H1 (cell line): Measurements from ENCODE around the gene PIP5K1B. TPM values are rescaled to one million over a fixed set of nuclear protein-coding genes. Genes with fewer than 3 reads are reported as not detected.

Source experiments
- polyA plus RNA-seq, 7 experiments: library from polyadenylated mRNA; depleted of rRNA in 3 of 7; stranded (reverse) in 5 of 7; unstranded in 2 of 7; fragments of >200 nt in 5 of 7; fragments of 200-250 nt in 2 of 7; gene quantifications; 1 replicate in 5 of 7; 2 replicates in 1 of 7; 4 replicates in 1 of 7; pipeline versions ENCODE4 v1.2.1 to v1.2.3, GENCODE V29; 2011 to 2013; ENCODE audit warnings: missing spikeins in 2 of 7, mixed read lengths in 2 of 7
- total RNA-seq: library from RNA; stranded (reverse); fragmentation: NEBNext Ultra II Directional; extraction: Animal tissue kit (Norgen Biotek cat#: 25700); gene quantifications from 2 replicates; pipeline ENCODE4 v1.2.1, GENCODE V29; 2021
- TF ChIP-seq, protein P1 (sequence below): IDR thresholded peaks from 2 replicates; pipeline ENCODE4 v1.6.1; 2012; ENCODE audit warnings: inconsistent platforms

PIP5K1B gene
- total and polyA plus RNA-seq, 2 of the 8 experiments (the other 6 are each of a cell fraction or from before 2014, with no cell fraction given): 4.7 to 7.7 TPM

DNA sequence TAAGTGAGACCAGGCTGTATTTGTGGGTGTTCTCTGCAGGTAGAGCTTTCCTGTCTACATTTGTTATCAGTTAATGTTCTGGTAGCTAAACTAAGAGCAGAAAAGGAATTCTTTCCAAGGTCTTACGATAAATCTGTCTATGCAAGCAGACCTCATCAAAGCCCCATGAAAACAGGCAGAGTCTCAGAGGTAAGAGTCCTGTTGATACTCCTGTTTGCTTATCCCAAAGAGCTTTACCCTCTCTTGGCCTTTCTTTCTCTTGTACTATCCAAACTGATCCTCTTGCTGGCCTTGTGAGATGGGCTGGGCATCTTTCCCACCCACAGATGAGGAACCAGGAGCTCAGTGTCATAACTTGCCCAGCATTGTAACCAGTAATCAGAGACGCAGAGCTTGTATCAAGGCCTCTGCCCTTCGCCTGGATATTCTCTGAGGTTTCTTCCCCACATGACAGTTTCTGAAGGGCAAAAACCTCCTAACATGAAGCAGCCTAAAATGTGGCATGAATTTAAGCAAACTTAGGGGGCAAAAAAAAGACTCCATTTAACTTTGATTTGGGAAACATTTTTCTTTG is 275.4 kb downstream of the PIP5K1B start (continued):
- TF ChIP-seq, protein P1, sequence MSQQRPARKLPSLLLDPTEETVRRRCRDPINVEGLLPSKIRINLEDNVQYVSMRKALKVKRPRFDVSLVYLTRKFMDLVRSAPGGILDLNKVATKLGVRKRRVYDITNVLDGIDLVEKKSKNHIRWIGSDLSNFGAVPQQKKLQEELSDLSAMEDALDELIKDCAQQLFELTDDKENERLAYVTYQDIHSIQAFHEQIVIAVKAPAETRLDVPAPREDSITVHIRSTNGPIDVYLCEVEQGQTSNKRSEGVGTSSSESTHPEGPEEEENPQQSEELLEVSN: no peak
